SU-DHL-6 (cell line): ENCODE data around the gene SUSD4.

Experiments
- H2AFZ ChIP-seq: fragments of 200-600 bp; sonication (generic); 2 replicates; pipeline ENCODE4 v1.6.1; 2014; ENCODE audit warnings: low read depth, mild to moderate bottlenecking, moderate library complexity, mixed read lengths, antibody characterized with exemption, low read length; ENCODE audit not compliant: severe bottlenecking
- H3F3A ChIP-seq: fragments of 200-600 bp; shearing (Covaris generic); 2 replicates; pipeline ENCODE4 v1.6.0; 2016; ENCODE audit warnings: antibody characterized with exemption, mild to moderate bottlenecking; ENCODE audit not compliant: insufficient read depth
- H3K27ac ChIP-seq: fragments of 200-600 bp; sonication (generic); 2 replicates; pipeline ENCODE4 v1.5.1; 2016; ENCODE audit warnings: low read depth, mild to moderate bottlenecking, low read length, moderate library complexity, mixed read lengths
- H3K27me3 ChIP-seq: fragments of 200-600 bp; sonication (generic), shearing (Covaris generic); 2 replicates; pipeline ENCODE4 v1.6.0; 2014; ENCODE audit warnings: mild to moderate bottlenecking, low read length
- H3K36me3 ChIP-seq: fragments of 200-600 bp; sonication (generic); 2 replicates; pipeline ENCODE4 v1.6.1; 2014; ENCODE audit warnings: mild to moderate bottlenecking, low read length, mixed read lengths
- H3K4me2 ChIP-seq: fragments of 300-600, 200-600 bp; shearing (Covaris generic), sonication (generic); 2 replicates; pipeline ENCODE4 v1.6.0; 2014; ENCODE audit warnings: low read length, low read depth, mild to moderate bottlenecking; ENCODE audit not compliant: poor library complexity, severe bottlenecking
- H3K4me3 ChIP-seq: fragments of 200-600 bp; sonication (generic); 2 replicates; pipeline ENCODE4 v1.5.1; 2014; ENCODE audit warnings: antibody characterized with exemption, low read length, mild to moderate bottlenecking, mixed read lengths; ENCODE audit not compliant: insufficient read depth, poor library complexity, severe bottlenecking
- H3K79me2 ChIP-seq: fragments of 200-600 bp; sonication (generic); 2 replicates; pipeline ENCODE4 v1.6.1; 2014; ENCODE audit warnings: mild to moderate bottlenecking, low read length, moderate library complexity; ENCODE audit not compliant: insufficient read depth
- H3K9ac ChIP-seq: fragments of 200-600 bp; sonication (generic); 2 replicates; pipeline ENCODE4 v1.7.0; 2014; ENCODE audit warnings: mild to moderate bottlenecking, low read length
- H3K9me2 ChIP-seq: fragments of 200-600 bp; sonication (generic); replicated peaks from 2 replicates; pipeline ENCODE4 v1.6.1; 2014; ENCODE audit warnings: low read length; ENCODE audit not compliant: insufficient read depth
- H3K9me3 ChIP-seq: fragments of 200-600 bp; sonication (generic); 2 replicates; pipeline ENCODE4 v1.6.1; 2014; ENCODE audit warnings: low read length, mixed read lengths; ENCODE audit not compliant: insufficient read depth
- H4K20me1 ChIP-seq: fragments of 200-600 bp; sonication (generic); 2 replicates; pipeline ENCODE4 v1.6.1; 2014; ENCODE audit warnings: low read depth, mild to moderate bottlenecking, antibody characterized with exemption, low read length, moderate library complexity, mixed read lengths
- CTCF ChIP-seq: fragments of 200-600 bp; sonication (generic); IDR thresholded peaks from one replicate; pipeline ENCODE4 v1.5.1; 2017; ENCODE audit warnings: antibody characterized with exemption, mild to moderate bottlenecking, low read length, moderate library complexity; ENCODE audit not compliant: insufficient read depth, poor library complexity, severe bottlenecking
- EZH2phosphoT487 ChIP-seq: fragments of 200-600 bp; sonication (generic), shearing (Covaris generic); conservative IDR thresholded peaks from 2 replicates; pipeline ENCODE4 v1.6.1; 2018; ENCODE audit warnings: mild to moderate bottlenecking, antibody characterized with exemption, low read length, moderate library complexity, mixed read lengths

The SUSD4 gene

GRCh38 chr1:223291796-223292195, 72.2 kb downstream of the SUSD4 start:
- no peak overlapping the region for H3K9ac ChIP-seq
- TF ChIP-seq CTCF (no peak), EZH2phosphoT487 (no peak)
- H3K4me2 ChIP-seq, result no peak overlapping the region
- H2AFZ ChIP-seq, result no peak overlapping the region
- H4K20me1 ChIP-seq, result no peaks in the 10 kb centered on the region
- H3K36me3 ChIP-seq, result no peaks in the 10 kb centered on the region
- no peaks in the 10 kb centered on the region for H3K79me2 ChIP-seq
- H3K9me2 ChIP-seq, result no peaks in the 10 kb centered on the region
- H3K9me3 ChIP-seq, result no peaks in the 10 kb centered on the region
- no peaks in the 10 kb centered on the region for H3F3A ChIP-seq
- H3K27ac ChIP-seq, result no peak overlapping the region
- H3K4me3 ChIP-seq, result no peak overlapping the region
- H3K27me3 ChIP-seq, result no peaks in the 10 kb centered on the region

- H3K4me2 ChIP-seq, result no peak overlapping the region
- H4K20me1 ChIP-seq, result no peaks in the 10 kb centered on the region
- H3K27ac ChIP-seq, result no peak overlapping the region
- no peaks in the 10 kb centered on the region for H3K79me2 ChIP-seq
- TF ChIP-seq EZH2phosphoT487, result no peak
- TF ChIP-seq CTCF, result no peak
- no peak overlapping the region for H3K9ac ChIP-seq
- H3K9me3 ChIP-seq, result no peaks in the 10 kb centered on the region
- H3K4me3 ChIP-seq, result no peak overlapping the region
- H3K27me3 ChIP-seq, result no peaks in the 10 kb centered on the region
- H3K36me3 ChIP-seq, result no peaks in the 10 kb centered on the region
- H2AFZ ChIP-seq, result no peak overlapping the region
- no peaks in the 10 kb centered on the region for H3K9me2 ChIP-seq
- H3F3A ChIP-seq, result no peaks in the 10 kb centered on the region
These were observed 73.6 kb downstream of the SUSD4 start for GRCh38 chr1:223290397-223290796.

DNA sequence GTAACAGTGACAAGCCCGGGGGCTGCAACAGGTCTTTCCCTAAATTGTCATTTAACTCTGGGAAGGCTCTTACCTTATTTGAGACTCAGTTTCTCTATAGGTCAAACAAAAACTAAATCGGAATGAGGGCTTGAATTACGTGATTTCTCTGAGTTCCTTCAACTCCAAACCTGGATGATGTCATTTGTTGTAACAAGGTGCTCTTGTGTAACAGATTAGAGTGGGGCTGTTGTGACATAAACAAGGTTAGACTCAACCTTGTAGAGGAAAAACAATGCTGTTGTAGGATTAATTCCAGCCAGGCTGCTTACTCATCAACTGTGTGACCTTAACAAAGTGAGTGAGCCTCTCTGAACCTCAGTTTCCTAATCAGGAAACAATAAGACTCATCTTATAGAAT, 74.4 kb downstream of the SUSD4 start:
- Histone ChIP-seq H3K9me3 (no peaks in the 10 kb centered on the region), H3K9ac (no peak overlapping the region), H3K27ac (no peak overlapping the region), H3K4me3 (no peak overlapping the region), H3K79me2 (no peaks in the 10 kb centered on the region), H3F3A (no peaks in the 10 kb centered on the region), H3K9me2 (no peaks in the 10 kb centered on the region), H4K20me1 (no peaks in the 10 kb centered on the region), H3K36me3 (no peaks in the 10 kb centered on the region), H2AFZ (no peak overlapping the region), H3K4me2 (no peak overlapping the region), H3K27me3 (no peaks in the 10 kb centered on the region)
- no peak for TF ChIP-seq EZH2phosphoT487
- TF ChIP-seq CTCF, result no peak

- Histone ChIP-seq H3K27ac (no peak overlapping the region), H3K9ac (no peak overlapping the region), H3K27me3 (no peaks in the 10 kb centered on the region), H3F3A (no peaks in the 10 kb centered on the region), H4K20me1 (no peaks in the 10 kb centered on the region), H3K4me2 (no peak overlapping the region), H3K4me3 (no peak overlapping the region), H2AFZ (no peak overlapping the region), H3K36me3 (no peaks in the 10 kb centered on the region), H3K9me3 (no peaks in the 10 kb centered on the region), H3K9me2 (no peaks in the 10 kb centered on the region), H3K79me2 (no peaks in the 10 kb centered on the region)
- TF ChIP-seq CTCF, result no peak
- TF ChIP-seq EZH2phosphoT487, result no peak
These were observed 75.2 kb downstream of the SUSD4 start for GRCh38 chr1:223288826-223289225.
